CD4-positive, alpha-beta T cell treated with Interleukin-4 for 1 hour (primary cell): ENCODE measurements around the gene CX3CR1.

Experiments used
- DNase-seq, 2 donors: peaks; one replicate each; pipeline ENCODE4 v3.0.0-alpha.2; 2020 to 2022

CX3CR1 gene

DNA sequence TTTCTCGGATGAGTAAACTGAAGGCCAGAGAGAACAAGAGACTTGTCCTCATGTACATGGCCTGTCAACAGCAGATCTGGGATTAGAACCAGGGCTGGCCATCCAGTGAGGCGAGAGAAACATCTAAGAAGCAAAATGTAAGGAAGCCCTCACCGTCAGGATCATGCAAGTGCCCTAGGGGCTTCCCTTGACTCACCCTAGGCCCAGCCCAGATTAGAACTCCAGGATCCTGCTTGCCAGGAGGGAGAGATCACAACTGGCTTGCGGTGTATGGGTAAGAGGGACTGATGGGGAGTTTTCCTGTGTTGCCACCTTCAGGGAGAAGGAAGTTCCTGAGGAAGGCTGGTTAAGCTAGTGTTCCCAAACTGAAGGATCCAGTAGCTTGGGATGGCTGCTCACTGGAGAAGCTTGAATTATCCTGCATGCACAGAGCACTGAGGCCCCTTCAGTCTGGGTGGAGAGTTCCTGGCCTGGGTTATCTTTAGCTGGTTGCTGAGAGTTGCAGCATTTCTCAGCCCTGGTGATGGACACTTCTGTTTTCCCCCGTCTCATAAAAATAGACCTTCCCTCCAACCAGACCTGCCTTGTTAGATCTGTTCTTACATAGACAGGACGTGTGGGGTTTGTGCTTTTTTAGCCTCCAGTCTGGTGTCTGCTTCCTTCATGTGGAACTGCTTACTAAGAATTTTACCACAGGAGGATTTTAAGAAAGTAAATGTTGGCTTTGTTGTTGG is 59.3 kb downstream of the CX3CR1 start:
- no peak for DNase-seq

DNA sequence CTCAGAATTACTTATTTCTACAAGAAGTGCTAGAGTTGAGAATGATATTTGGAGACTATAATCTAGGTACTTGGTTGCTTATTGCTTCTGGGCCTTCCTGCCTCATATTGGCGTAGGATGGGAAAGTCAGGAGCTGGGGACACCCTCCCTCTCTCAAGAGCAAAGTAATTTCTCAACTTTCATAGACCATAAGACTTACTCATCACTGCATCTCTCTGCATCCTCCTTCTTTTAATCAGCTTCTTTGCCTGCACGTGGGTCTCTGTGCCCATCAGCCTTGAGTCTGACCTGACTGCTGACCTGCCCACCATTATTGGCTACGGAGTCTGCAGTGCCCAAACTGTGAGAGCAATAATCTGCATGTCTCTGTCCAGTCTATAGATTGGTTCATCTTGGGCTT is 60.1 kb downstream of the CX3CR1 start:
- DNase-seq, result no peak

GRCh38 chr3:39216176-39216790 is 63.6 kb downstream of the CX3CR1 start:
- peak in 1 of 2 donors; percentile 32 for DNase-seq

DNA sequence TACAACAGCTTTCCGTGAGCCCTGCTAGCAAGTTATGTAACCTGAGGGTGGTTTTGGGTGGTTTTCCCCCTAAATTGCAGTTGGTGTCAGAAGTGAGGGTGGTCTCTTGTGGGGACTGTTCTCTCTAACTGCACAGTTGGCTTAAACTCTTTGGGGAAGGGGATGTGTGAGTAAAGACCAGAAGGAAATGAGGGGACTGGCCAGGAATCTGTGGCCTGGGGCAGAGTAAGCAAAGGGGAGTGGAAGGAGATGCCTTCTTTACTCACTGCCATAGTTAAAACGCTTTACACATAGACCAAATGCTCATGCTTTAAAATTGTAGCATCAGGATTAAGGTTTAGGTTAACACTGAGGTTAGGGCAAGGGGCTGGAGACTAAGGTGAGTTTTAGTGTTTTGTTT is 66.2 kb downstream of the CX3CR1 start:
- no peak for DNase-seq
